ENCODE data around the gene CSRP1. TPM values are rescaled to one million over a fixed set of nuclear protein-coding genes. Genes with fewer than 3 reads are reported as not detected.

Gene CSRP1
- total and polyA plus RNA-seq, 2 experiments from 2014 or later = 5.8 to 29.9 TPM

GRCh38 chr1:201479201-201479730, 27.7 kb downstream of the CSRP1 start:
- no peaks in the 10 kb centered on the region for H3K79me2 ChIP-seq (replicated peaks; ENCODE audit: insufficient read depth)
- no peak for ATAC-seq
- Mint-ChIP-seq H3K4me1 (peaks cover 31% of the 10 kb centered on the region), H3K4me3 (no peak overlapping the region), H3K36me3 (ENCODE audit: low read depth) (no peaks in the 10 kb centered on the region), H3K27ac (no peak overlapping the region), H3K9me3 (no peaks in the 10 kb centered on the region), H3K27me3 (ENCODE audit: insufficient read depth, low read depth, poor library complexity) (peaks cover 16% of the 10 kb centered on the region)
- no peak overlapping the region for H3K27ac ChIP-seq (ENCODE audit: low read depth)
- H3K4me2 ChIP-seq = no peak overlapping the region; the same call in 1 of the 2 replicates
- peaks cover 9% of the 10 kb centered on the region for H3K27me3 ChIP-seq (ENCODE audit: insufficient read depth)
- H3K9me2 ChIP-seq (ENCODE audit: insufficient read depth) = no peaks in the 10 kb centered on the region
- no peak overlapping the region for H3K4me3 ChIP-seq
- no peaks in the 10 kb centered on the region for H3K36me3 ChIP-seq (ENCODE audit: insufficient read depth)
- no peaks in the 10 kb centered on the region for H4K20me1 ChIP-seq (replicated peaks; ENCODE audit: insufficient read depth)
- no peak for TF ChIP-seq ZNF331 (CRISPR knock-in tag; IDR thresholded peaks at IDR 0.05; ENCODE audit: low read depth)
- no peak for TF ChIP-seq ETS1 (IDR thresholded peaks at IDR 0.05)
- no peak for TF ChIP-seq CTCF (conservative IDR thresholded peaks at IDR 0.05; ENCODE audit: low read depth in 2 of 2)
- no peak for TF ChIP-seq REST (IDR thresholded peaks at IDR 0.05; ENCODE audit: unreplicated experiment)
- no peak for TF ChIP-seq STAT1 (IDR thresholded peaks at IDR 0.05; ENCODE audit: unreplicated experiment)
- no peak for TF ChIP-seq EZH2 (IDR thresholded peaks at IDR 0.05; ENCODE audit: low read depth, unreplicated experiment)
- no peak for TF ChIP-seq POLR2AphosphoS5 (IDR thresholded peaks at IDR 0.05; ENCODE audit: low read depth)
- TF ChIP-seq EZH2phosphoT487 (IDR thresholded peaks at IDR 0.05; ENCODE audit: unreplicated experiment) = no peak
- no peak for TF ChIP-seq NANOG (IDR thresholded peaks at IDR 0.05; ENCODE audit: borderline replicate concordance)
- no peak for TF ChIP-seq CREB1 (CRISPR knock-in tag; IDR thresholded peaks at IDR 0.05; ENCODE audit: low read depth)
- no peak for TF ChIP-seq ZNF114 (CRISPR knock-in tag; IDR thresholded peaks at IDR 0.05)
- no peak for TF ChIP-seq ZNF462 (CRISPR knock-in tag; IDR thresholded peaks at IDR 0.05)
- TF ChIP-seq JUNB (IDR thresholded peaks at IDR 0.05; ENCODE audit: unreplicated experiment) = no peak
- H3K4me1 ChIP-seq (ENCODE audit: insufficient read depth) = peaks cover 27% of the 10 kb centered on the region
- no peak for DNase-seq (ENCODE audit: low spot score)
- no peaks in the 10 kb centered on the region; the same call in 1 of the 2 replicates for H3F3A ChIP-seq (replicated peaks; ENCODE audit: low read depth)
- H2AFZ ChIP-seq = no peak overlapping the region
